VCaP (cell line): ENCODE data around the gene TYMS.

Source experiments
- H3K27ac ChIP-seq: fragments of 450-650 bp; 2 replicates; pipeline ENCODE4 v1.5.1; 2017
- CTCF ChIP-seq: fragments of 450-650 bp; conservative IDR thresholded peaks from 2 replicates; pipeline ENCODE4 v1.5.1; 2017; ENCODE audit warnings: mild to moderate bottlenecking, moderate library complexity

TYMS gene

GRCh38 chr18:703213-703967, 45.9 kb downstream of the TYMS start:
- TF ChIP-seq CTCF = no peak
- H3K27ac ChIP-seq = no peak overlapping the region

GRCh38 chr18:706405-706804, 49.0 kb downstream of the TYMS start:
- no peak overlapping the region for H3K27ac ChIP-seq
- TF ChIP-seq CTCF = no peak

- TF ChIP-seq CTCF = no peak
- H3K27ac ChIP-seq = no peak overlapping the region
These were observed 50.6 kb downstream of the TYMS start for GRCh38 chr18:708096-708495.

- no peak overlapping the region for H3K27ac ChIP-seq
- no peak for TF ChIP-seq CTCF
These were observed 52.3 kb downstream of the TYMS start for GRCh38 chr18:709771-710170.

GRCh38 chr18:710418-711300, 53.2 kb downstream of the TYMS start:
- peak overlapping the region; percentile 95 for H3K27ac ChIP-seq
- TF ChIP-seq CTCF = no peak

- H3K27ac ChIP-seq = peak overlapping the region; percentile 95
- no peak for TF ChIP-seq CTCF
These were observed 53.8 kb downstream of the TYMS start for GRCh38 chr18:711310-711656.

- TF ChIP-seq CTCF = no peak
- peak overlapping the region; percentile 95 for H3K27ac ChIP-seq
These were observed 54.4 kb downstream of the TYMS start for GRCh38 chr18:711657-712400.
